D341Med (cell line): Measurements from ENCODE around the gene PWP2.
"Not testable (repeated sequence)": the region's sequence is repeated elsewhere in the genome, so short reads cannot be mapped to it uniquely, and the experiment has no call there.

Source experiments
- DNase-seq: peaks from one replicate; pipeline ENCODE4 v3.0.0; 2012; ENCODE audit warnings: low spot score

PWP2 gene

DNA sequence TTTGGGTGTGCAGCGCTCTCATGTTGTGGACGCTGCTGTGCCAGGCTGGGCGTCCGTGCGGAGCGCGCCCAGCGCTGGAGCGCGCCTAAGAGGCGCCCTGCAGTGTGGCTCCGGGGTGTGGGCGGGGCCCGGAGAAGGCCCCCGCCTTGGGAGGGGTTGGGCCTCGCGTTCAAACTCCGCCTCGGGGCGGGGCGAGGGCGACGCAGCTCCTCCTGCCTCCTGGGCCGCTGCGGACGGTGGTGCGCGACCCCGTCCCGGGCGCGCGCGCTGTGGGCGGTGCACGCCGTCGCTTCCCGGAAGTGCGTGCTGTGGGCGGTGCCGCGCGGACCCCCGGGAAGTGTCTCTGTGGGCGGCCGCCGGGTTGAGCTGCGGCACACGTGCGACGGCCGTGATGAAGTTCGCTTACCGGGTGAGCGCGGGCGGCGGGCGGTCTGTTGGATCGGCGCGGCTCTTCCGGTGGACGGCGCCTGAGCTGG, at the start of gene PWP2:
Gene PWP2, plus strand, starts transcription at position 374 of the 476 bp plus-strand sequence. Its CDS starts 18 bp downstream, at position 392.
- DNase-seq = not testable (repeated sequence)

DNA sequence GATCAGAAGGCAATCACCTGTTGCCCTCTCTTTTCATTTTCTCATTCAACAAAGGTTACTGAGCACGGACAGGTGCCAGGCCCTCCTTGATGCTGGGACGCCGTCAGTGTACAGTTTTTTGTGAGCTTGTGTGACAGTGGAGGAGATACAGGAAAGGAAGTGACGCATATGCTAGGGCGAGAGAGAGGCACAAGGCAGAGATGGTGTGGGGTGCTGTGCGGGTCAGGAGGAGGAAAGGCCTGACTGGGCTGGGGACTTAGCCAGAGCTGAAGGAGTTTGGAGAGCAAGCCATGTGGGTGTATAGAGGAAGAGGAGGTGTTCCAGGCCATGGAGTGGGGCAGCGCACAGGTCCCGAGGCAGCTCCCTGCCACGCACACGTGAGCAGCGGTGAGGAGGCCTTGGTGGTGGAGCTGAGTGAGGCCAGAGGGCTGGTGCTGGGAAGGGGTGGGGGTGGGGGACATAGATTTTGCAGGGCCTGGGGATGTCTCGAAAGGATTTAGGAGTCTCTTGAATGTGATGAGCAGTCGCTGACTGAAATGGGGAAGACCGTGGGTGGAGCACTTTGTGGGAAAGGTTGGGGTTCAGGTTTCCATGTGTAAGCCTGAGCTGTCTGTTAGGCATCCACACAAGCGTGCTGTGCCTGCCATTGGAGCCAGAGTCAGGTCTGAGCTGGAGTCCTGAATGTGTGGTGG, 49.1 kb upstream of the PWP2 start:
- no peak for DNase-seq

DNA sequence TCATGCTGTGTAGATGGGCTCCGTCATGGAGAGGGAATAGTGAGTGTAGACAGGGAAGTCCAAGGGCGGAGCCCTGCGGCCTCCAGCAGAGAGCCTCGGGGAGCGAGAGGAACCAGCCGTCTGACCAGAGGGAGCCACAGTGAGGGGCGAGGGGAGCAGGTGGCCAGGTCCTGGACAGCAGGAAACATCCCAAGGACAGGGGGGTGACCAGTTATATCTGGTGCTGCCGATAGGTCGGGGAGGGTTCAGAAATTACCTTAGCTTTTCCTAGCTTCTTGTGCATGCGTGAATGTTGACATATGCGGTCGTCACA, 48.6 kb upstream of the PWP2 start:
- DNase-seq = no peak

DNA sequence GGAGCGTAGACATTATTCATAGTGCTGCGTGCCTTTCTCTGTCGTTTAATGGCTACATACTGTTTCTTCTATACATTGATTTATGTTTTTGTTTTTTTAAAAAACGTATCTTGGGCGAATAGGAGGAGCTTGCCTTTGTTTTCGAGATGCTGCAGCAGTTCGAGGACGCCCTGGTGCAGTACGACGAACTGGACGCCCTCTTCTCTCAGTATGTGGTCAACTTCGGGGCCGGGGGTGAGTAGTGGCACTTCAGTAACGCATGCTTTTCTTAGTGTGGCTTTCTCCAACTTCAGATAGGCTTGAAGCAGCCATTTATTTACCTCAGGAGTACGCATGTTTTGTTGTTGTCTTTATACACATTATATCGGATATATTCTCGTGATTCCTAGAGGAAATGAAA, 48.2 kb upstream of the PWP2 start:
- no peak for DNase-seq

DNA sequence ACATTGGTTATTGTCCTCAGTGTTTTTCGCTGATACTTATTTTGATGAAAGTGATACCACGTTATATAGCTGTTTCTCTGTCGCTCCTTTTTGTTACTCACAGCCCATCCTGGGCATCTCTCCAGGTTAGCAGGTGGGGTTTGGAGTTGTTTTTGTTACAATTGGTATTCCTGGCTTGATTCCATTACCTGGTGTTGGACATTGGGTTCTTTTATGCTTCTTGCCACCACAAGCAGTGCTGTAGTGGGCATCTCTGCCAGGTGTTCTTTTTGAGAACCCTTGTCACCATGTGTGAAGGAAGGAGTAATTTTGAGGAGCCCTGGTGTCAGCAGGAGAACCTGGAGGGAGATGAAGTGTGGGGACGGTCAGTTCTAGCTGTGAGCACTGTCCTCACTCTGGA, 47.5 kb upstream of the PWP2 start:
- DNase-seq = no peak

DNA sequence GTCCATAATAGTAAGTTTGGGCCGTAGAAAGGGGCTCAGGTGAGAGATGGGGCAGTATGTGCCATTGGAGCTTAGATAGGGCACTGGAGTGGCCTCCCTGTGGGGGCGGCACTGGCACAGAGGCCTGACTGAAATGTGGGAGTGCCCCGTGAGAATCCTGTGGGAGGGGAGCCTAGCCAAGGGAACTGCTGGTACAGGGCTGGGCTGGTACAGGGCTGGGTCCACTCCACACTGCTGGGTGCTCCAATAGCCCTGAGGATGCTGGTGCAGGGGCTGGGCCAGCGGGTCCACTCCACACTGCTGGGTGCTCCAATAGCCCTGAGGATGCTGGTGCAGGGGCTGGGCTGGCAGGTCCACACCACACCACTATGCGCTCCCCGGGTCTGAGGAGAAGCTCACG, 44.8 kb upstream of the PWP2 start:
- no peak for DNase-seq

DNA sequence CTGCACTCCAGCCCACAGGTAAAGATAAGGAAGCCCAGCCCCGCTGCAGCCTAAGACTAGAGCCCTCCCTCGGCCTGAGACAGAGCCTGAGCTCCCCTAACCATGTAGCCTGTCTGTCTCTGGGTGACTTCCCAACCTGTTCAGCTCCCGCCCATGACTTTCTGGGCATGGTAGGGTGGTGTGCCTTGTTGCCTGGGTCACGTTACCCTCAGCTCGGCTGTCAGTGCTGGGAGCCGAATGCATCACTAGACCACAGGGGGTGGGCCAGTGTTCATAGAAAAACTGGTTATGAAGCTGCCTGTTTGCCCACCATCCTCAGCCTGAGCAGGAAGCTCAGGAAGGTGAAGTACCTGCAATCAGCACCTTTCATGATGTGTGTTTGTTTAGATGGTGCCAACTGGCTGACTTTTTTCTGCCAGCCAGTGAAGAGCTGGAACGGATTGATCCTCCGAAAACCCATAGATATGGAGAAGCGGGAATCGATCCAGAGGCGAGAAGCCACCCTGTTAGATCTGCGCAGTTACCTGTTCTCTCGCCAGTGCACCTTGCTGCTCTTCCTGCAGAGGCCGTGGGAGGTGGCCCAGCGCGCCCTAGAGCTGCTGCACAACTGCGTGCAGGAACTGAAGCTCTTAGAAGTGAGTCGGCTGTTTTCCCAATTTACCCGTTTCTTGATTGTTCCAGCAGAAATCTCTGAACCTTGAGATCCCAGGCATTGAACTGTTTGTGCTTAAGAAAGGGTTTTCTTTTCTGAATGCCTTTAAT, 43.9 kb upstream of the PWP2 start:
- DNase-seq = no peak

DNA sequence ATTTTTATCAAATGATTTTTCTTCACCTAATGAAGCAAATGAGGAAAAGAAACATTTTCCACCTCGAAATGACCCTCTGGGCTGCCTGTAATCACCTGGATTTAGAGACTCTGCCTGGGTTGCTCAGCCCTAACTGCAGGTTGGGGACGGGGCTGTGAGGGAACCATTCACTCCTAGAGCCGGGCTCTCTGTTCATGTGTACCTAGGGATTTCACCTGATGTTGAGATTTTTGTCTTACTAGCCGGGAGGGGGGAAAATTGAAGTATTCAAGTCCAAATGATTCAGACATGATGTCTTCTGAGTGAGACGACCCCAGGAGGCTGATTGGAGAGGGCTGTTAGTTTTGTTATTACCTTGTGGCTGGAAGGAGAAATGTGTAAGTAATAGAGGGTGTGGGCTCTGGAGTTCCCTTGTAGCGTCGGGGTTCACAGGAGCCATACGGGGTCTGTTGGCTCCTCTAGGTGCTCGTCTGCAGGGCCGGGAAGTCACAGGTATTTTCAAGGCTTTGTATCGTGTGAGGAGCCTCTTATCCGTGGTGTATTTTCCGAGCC, 42.3 kb upstream of the PWP2 start:
- no peak for DNase-seq

DNA sequence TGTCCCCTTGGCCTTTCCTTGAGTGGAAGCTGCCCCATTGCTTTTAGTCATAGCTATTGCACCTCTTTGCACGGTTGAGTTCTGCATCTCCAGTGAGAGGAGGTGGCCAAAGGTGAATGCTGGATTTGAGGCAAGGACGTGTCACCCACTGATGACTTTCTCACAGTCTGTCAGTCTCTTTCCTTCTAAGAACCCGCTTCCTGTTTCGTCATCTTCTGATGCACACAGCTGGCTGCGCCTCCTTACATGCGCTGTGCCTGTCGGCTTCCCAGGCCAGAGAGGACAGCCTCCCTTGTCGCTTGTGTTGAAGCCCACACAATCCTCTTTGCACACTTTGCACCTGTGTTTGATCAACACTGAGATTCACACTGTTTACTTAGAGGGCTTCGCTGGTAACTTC, 41.8 kb upstream of the PWP2 start:
- DNase-seq = no peak

DNA sequence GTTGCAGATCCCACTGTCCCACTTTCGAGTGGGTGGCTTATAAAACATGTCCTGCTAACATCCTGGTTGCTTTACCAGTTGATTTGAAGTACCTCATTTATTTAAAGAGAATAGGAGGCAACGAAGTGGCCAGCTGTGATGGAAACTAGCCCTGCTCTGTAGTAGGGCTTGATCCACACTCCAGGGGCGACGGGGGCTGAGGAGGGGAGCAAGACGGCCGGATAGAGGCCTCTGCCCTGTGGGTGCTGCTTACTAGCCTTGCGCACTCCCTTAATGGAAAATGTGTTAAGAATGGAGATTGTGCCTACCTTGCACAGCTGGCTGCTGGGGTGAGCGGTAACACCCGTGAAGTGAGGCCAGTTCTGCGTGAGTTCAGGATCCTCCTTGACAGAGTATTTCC, 41.1 kb upstream of the PWP2 start:
- DNase-seq = no peak

DNA sequence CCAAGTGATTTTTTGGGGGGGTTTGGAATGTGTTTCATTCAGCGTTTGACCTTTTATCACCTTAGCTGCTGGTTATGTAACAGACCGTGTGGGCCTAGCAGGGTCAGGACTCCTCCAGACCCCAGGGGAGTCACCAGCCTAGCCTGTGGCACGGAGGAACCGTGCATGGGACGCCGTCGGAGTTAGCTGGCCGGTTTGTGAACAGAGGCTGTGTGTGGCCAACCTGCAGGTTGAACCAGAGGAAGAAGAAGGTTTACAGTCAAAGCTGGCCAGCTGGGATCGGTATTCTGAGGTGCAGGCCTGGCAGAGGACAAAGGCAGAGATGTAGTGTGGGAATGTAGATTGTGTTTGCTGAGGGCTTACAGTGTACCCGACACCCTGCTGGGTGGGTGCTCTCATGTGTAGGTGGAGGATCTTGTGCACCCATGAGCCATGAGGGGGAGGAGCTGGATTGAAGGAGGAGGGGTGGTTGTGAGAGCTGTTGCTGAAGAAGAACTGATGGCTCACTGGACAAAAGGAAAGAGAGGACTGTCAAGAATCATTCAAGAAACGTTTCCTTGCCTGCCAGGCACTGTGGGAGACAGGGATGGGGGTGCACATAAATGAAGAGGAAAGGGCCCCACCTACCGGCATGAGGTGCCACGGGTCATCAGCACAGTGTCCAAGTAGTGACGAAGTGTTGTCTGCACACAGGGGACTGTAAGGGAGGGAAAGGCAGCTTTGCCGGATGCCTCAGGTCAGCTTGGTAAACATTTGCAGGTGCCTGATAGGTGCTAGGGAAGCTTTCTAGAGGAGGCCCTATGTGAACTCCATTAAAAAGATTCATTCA, 40.0 kb upstream of the PWP2 start:
- no peak for DNase-seq

DNA sequence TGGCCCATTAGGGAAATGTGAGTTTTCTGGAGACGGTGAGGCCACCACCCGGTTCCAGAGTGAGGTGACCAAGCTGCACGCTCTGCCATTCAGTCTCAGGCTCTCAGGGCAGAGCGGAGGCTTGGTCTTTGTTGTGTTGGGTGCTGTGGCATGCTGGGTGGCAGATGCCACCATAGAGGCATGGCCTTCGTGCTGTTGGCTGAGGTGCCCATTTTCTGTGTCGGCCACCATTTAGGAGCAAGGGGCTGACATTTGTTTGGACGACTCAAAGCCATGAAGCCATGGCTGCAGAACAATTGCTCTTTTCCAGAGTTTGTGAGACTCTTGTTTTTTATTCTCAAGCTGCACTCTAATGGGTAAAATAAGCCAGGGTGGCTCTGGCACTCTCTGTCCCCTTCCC, 36.8 kb upstream of the PWP2 start:
- no peak for DNase-seq

DNA sequence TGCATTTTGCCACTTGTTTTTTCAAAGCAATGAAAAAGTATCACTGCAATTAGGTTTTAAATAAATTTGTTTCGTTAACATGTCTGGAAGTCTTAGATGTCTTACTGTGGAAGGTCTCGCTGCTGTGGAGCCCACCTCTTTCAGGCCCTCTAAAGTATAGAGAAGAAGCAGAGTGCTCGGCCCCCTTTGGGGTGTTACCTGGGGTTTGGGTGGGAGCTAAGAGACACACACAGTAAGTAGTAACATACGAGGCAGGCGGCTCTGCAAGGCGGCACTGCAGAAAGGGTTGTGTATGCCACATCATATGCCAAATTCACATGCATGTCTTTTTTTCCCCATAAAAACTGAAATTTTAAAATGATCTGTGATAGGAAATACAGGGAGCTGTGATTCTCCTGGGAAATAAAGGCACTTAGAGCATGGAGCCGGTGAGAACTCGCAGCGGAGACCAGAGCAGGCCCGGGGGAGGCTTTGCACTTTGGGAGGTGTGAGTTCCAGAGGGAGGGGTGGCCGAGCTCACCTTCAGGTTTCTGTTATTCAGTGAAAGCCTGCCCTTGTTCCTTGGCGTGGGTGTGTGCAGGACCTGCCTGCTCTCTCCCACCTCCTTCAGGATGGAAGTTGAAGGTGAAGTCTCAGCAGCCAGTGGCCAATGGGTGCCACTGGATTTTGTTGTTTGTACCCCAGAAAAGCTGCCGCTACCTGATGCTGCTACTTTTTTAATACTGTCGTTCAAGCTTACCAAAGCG, 35.7 kb upstream of the PWP2 start:
- DNase-seq = no peak

DNA sequence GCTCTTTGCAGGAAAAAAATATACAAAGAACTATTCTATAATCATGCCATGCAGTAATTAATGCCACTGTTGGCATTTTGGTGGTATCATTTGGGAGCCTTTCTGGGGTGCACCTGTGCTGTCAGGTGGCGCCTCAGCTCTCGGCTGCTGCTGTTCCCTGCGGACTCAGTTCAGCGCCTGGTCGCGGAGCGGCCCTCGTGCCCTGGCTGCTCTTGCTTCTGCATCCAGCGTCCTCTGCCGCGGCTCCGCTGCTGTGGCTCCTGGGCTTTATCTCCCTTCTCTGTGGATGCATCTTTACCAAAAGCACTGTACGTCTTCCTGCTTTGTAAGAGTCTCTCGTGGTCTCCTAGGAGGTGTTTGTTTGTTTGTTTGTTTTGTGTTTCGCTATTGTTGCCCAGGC, 35.1 kb upstream of the PWP2 start:
- no peak for DNase-seq

DNA sequence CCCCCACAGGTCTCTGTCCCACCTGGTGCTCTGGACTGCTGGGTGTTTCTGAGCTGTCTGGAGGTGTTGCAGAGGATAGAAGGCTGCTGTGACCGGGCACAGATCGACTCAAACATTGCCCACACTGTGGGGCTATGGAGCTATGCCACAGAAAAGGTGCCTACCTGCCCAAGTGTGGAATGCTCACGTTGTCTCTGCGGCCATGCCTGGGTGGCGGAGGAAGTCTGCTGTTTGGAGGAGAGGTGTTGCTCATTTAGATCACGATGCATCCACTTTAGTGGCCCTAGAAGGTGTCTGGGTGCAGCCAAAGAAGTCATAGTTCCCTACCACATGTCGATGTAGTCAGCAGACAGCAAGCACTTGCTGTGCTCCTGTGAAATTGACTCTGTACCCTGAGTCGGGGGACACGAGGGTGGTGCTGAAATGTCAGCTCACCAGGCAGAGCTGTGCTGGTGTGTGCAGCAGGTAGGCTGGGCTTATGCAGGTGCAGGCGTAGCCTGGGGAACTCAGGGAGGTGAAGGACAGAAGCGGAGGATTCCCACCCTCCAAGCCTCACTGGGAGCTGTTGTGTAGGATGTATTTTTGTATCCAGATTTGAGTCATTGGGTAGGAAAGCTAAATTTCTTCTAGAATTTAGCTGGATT, 32.8 kb upstream of the PWP2 start:
- DNase-seq = no peak

DNA sequence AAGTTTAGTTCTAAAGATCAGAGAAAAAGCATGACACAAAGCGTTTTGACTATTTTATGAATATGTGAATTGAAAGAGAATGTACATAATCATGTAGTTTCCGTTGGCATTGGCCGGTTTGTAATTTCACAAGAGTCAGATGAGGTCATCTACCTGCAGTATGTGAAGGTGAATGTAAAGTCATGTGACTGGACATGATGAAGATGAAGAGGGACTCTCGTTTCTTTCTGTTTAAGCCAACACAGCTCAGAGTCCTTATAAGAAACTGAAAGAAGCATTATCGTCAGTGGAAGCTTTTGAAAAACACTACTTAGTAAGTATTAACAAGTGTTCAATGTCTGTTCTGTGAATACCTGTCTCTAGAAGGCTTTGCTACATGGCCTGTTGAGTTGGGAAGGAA, 30.9 kb upstream of the PWP2 start:
- no peak for DNase-seq

DNA sequence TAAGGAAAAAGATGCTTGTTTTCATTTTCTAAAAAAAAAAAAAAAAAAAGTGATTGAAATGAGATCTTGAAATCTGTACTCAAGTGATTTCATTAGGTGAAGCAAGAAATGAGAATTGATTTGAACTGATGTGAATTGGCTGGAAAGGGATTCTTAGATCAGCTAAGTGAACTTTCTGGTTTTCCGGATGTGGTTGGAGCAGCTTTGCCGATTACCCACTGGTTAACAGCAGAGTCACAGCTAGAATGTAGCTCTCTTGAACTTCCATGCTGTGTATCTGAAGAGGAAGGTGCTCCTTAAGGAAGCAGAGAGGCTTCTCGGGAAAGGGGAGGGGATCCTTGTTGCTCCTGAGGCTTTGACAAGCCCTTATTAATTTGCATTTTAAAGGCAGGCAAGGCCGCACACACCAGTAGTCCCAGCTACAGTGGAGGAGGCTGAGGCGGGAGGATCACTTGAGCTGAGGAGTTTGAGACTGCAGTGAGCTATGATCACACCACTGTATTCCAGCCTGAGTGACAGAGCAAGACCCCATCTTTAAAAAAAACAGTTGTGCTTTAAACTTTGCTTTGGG, 28.7 kb upstream of the PWP2 start:
- DNase-seq = no peak

DNA sequence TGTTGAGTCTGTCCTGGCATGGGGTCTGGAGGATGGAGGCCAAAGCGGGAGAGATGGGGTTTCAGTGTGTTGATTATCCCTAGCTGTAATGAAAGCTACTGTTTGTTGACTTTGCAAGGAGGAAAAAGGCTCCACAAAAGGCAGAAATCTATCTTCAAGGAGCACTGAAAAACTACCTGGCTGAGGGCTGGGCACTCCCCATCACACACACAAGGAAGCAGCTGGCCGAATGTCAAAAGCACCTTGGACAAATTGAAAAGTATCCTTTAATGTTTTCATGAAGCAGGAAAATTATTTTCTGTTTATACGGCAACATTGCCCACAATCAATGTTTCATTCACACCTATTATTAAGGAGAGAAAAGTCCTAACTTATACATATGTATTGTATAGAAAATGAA, 27.8 kb upstream of the PWP2 start:
- DNase-seq = no peak

DNA sequence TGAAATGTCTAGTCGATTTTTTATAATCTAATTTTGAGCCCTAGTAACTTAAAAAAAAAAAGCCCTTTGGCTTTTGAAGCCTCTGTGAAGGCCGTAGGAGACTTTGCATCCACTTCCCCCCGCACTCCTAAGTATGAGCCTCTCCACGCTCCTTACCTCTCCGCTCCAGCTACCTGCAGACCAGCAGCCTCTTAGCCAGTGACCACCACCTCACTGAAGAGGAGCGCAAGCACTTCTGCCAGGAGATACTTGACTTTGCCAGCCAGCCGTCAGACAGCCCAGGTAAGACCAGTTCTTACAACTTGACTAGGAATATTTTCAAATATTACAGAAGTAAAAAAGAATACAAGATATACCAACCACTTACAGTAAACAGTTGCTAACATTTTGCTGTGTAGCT, 27.4 kb upstream of the PWP2 start:
- no peak for DNase-seq

DNA sequence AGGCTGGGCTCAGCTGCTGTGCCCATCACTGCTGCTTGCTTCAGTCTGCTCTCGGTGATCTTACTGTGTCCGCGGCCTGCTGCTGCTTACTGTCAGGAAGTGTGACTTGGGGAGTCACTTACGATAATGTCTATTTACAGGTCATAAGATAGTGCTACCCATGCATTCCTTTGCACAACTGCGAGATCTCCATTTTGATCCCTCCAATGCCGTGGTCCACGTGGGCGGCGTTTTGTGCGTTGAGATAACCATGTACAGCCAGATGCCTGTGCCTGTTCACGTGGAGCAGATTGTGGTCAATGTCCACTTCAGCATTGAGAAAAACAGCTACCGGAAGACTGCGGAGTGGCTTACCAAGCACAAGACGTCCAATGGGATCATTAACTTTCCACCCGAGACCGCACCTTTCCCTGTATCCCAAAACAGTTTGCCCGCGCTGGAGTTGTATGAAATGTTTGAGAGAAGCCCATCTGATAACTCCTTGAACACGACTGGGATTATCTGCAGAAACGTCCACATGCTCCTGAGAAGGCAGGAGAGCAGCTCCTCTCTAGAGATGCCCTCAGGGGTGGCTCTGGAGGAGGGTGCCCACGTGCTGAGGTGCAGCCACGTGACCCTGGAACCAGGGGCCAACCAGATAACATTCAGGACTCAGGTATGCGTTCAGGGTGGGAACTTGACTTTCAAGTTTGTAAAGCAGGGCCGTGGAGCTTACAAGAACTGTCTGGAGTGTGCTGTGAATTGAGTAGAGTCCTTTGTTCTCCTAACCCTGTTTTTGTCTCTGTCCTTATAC, 24.4 kb upstream of the PWP2 start:
- DNase-seq = no peak
